ENCODE results near the gene KISS1. TPM values are rescaled to one million over a fixed set of nuclear protein-coding genes. Genes with fewer than 3 reads are reported as not detected.

KISS1 gene
- total RNA-seq, 1 donor from 2014 or later = 0.60 TPM

DNA sequence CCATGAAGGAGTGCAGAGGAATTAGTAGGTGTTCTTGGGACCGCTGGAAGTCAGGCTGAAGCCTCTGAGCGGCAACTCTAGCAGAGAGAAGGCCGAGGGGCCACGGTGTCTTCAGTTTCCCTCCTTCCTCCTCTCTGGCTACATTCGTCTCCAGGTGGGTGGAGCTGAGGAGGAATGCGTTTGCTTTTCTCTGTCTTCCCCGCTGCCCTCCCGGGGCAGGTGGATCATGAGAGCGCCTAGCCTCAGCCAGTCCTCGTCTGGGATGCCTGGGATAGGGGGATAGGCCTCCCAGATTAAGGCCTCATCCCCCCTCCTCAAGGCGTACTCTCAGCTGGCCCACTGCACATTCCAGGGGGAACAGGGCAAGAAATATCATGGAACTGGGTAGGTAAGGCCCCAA, 25.0 kb upstream of the KISS1 start:
- Mint-ChIP-seq H3K36me3 (peaks cover 15% of the 10 kb centered on the region), H3K27me3 (ENCODE audit: low read depth) (peaks cover 2% of the 10 kb centered on the region), H3K27ac (no peak overlapping the region), H3K9me3 (no peaks in the 10 kb centered on the region), H3K4me1 (peaks cover 3% of the 10 kb centered on the region), H3K4me3 (no peak overlapping the region)
- TF ChIP-seq, protein P1, sequence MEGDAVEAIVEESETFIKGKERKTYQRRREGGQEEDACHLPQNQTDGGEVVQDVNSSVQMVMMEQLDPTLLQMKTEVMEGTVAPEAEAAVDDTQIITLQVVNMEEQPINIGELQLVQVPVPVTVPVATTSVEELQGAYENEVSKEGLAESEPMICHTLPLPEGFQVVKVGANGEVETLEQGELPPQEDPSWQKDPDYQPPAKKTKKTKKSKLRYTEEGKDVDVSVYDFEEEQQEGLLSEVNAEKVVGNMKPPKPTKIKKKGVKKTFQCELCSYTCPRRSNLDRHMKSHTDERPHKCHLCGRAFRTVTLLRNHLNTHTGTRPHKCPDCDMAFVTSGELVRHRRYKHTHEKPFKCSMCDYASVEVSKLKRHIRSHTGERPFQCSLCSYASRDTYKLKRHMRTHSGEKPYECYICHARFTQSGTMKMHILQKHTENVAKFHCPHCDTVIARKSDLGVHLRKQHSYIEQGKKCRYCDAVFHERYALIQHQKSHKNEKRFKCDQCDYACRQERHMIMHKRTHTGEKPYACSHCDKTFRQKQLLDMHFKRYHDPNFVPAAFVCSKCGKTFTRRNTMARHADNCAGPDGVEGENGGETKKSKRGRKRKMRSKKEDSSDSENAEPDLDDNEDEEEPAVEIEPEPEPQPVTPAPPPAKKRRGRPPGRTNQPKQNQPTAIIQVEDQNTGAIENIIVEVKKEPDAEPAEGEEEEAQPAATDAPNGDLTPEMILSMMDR (IDR thresholded peaks at IDR 0.05; ENCODE audit: unreplicated experiment) = no peak
- DNase-seq (ENCODE audit: low spot score in 2 of 2, unreplicated experiment in 2 of 2) = no peak

GRCh38 chr1:204219971-204220616, 23.8 kb upstream of the KISS1 start:
- H3K9me3 Mint-ChIP-seq = no peaks in the 10 kb centered on the region
- TF ChIP-seq, protein P1 (IDR thresholded peaks at IDR 0.05; ENCODE audit: unreplicated experiment) = no peak
- H3K4me3 Mint-ChIP-seq = no peak overlapping the region
- H3K4me1 Mint-ChIP-seq = peaks cover 3% of the 10 kb centered on the region
- peaks cover 2% of the 10 kb centered on the region for H3K27me3 Mint-ChIP-seq (ENCODE audit: low read depth)
- no peak for DNase-seq (ENCODE audit: low spot score in 2 of 2, unreplicated experiment in 2 of 2)
- H3K36me3 Mint-ChIP-seq = peaks cover 15% of the 10 kb centered on the region
- H3K27ac Mint-ChIP-seq = no peak overlapping the region

GRCh38 chr1:204218552-204218951, 22.3 kb upstream of the KISS1 start:
- no peak overlapping the region for H3K27ac Mint-ChIP-seq
- TF ChIP-seq, protein P1 (IDR thresholded peaks at IDR 0.05; ENCODE audit: unreplicated experiment) = no peak
- H3K9me3 Mint-ChIP-seq = no peaks in the 10 kb centered on the region
- peaks cover 10% of the 10 kb centered on the region for H3K4me1 Mint-ChIP-seq
- DNase-seq (ENCODE audit: low spot score in 2 of 2, unreplicated experiment in 2 of 2) = no peak
- peaks cover 15% of the 10 kb centered on the region for H3K36me3 Mint-ChIP-seq
- H3K27me3 Mint-ChIP-seq (ENCODE audit: low read depth) = peaks cover 5% of the 10 kb centered on the region
- no peak overlapping the region for H3K4me3 Mint-ChIP-seq

DNA sequence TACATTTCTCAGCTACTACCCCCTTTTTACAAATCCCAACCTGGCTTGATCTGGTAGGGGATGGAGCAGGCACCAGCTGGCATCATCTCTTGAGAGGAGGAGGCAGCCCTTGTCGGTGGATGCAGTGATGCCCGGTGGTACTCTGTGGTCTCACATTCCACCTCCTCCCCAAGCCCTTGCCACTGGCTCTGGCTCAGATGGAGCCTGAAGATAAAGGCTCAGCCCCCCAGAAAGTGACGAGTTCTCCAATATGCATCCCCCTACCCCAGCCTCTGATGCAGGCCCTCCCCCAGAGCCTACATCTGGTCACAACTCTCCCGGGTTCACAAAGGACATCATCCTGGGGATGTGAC, 21.3 kb upstream of the KISS1 start:
- no peaks in the 10 kb centered on the region for H3K9me3 Mint-ChIP-seq
- peaks cover 10% of the 10 kb centered on the region for H3K36me3 Mint-ChIP-seq
- H3K27me3 Mint-ChIP-seq (ENCODE audit: low read depth) = peaks cover 5% of the 10 kb centered on the region
- no peak for DNase-seq (ENCODE audit: low spot score in 2 of 2, unreplicated experiment in 2 of 2)
- no peak overlapping the region for H3K27ac Mint-ChIP-seq
- no peak overlapping the region for H3K4me3 Mint-ChIP-seq
- peaks cover 7% of the 10 kb centered on the region for H3K4me1 Mint-ChIP-seq
- TF ChIP-seq, protein P1 (IDR thresholded peaks at IDR 0.05; ENCODE audit: unreplicated experiment) = no peak

GRCh38 chr1:204216880-204217647, 20.8 kb upstream of the KISS1 start:
- Mint-ChIP-seq H3K27me3 (ENCODE audit: low read depth) (peaks cover 5% of the 10 kb centered on the region), H3K27ac (no peak overlapping the region), H3K36me3 (peaks cover 10% of the 10 kb centered on the region), H3K4me3 (no peak overlapping the region), H3K4me1 (peaks cover 7% of the 10 kb centered on the region), H3K9me3 (no peaks in the 10 kb centered on the region)
- TF ChIP-seq, protein P1 (IDR thresholded peaks at IDR 0.05; ENCODE audit: unreplicated experiment) = no peak
- no peak for DNase-seq (ENCODE audit: low spot score in 2 of 2, unreplicated experiment in 2 of 2)

Data from mesothelial cell of epicardium (in vitro differentiated cells).